Large intestine (tissue), 3 donors: ENCODE results near the gene RFNG. TPM values are rescaled to one million over a fixed set of nuclear protein-coding genes. Genes with fewer than 3 reads are reported as not detected.

Experiments used
- DNase-seq, 2 donors: peaks; one replicate each; pipeline versions ENCODE4 v3.0.0 to v3.0.0-alpha.2; 2013
- H3K27ac ChIP-seq: one replicate; pipeline ENCODE4 v1.5.1; 2013; ENCODE audit warnings: low read length
- H3K27me3 ChIP-seq: 2 replicates; pipeline ENCODE4 v1.6.1; 2013; ENCODE audit warnings: low read length; ENCODE audit not compliant: control insufficient read depth, insufficient read depth
- H3K36me3 ChIP-seq: 2 replicates; pipeline ENCODE4 v1.6.1; 2013; ENCODE audit warnings: low read length; ENCODE audit not compliant: control insufficient read depth, insufficient read depth
- H3K4me1 ChIP-seq: one replicate; pipeline ENCODE4 v1.6.1; 2013; ENCODE audit warnings: low read length; ENCODE audit not compliant: control insufficient read depth, insufficient read depth
- H3K4me3 ChIP-seq: one replicate; pipeline ENCODE4 v1.5.1; 2013; ENCODE audit warnings: low read length
- H3K9me3 ChIP-seq: one replicate; pipeline ENCODE4 v1.6.1; 2013; ENCODE audit warnings: mild to moderate bottlenecking, low read depth, low read length, moderate library complexity; ENCODE audit not compliant: control insufficient read depth
- WGBS: methylation state at CpG from one replicate; pipeline ENCODE4 v1.1.5; 2013; ENCODE audit warnings: low lambda C conversion rate; ENCODE audit not compliant: insufficient coverage; 5-methylcytosine and 5-hydroxymethylcytosine counted together
- polyA plus RNA-seq: library from polyadenylated mRNA; unstranded; fragments of 120-200 nt; gene quantifications from one replicate; pipeline ENCODE4 v1.2.1, GENCODE V29; 2013

The RFNG gene
- polyA plus RNA-seq, 1 donor = 42.1 TPM

- Histone ChIP-seq H3K27me3 (no peaks in the 10 kb centered on the region), H3K9me3 (no peaks in the 10 kb centered on the region), H3K4me3 (no peak overlapping the region), H3K4me1 (peaks cover 23% of the 10 kb centered on the region), H3K36me3 (peaks cover 25% of the 10 kb centered on the region), H3K27ac (no peak overlapping the region)
- WGBS = no CpG with 5 or more reads among the region's 17 CpGs
- no peak for DNase-seq
Measured at GRCh38 chr17:82024859-82025258, 26.8 kb downstream of the RFNG start.

GRCh38 chr17:82023447-82024241, 28.0 kb downstream of the RFNG start:
- Histone ChIP-seq H3K36me3 (peaks cover 26% of the 10 kb centered on the region), H3K27me3 (no peaks in the 10 kb centered on the region), H3K4me3 (peak overlapping the region; percentile 58), H3K9me3 (no peaks in the 10 kb centered on the region), H3K27ac (no peak overlapping the region), H3K4me1 (peaks cover 23% of the 10 kb centered on the region)
- WGBS = no CpG with 5 or more reads among the region's 55 CpGs
- DNase-seq = peak in 1 of 2 donors; percentile 38

- Histone ChIP-seq H3K4me1 (peaks cover 23% of the 10 kb centered on the region), H3K27ac (no peak within 1 kb of the TSS), H3K9me3 (no peaks in the 10 kb centered on the region), H3K27me3 (no peaks in the 10 kb centered on the region), H3K4me3 (peak within 1 kb of the TSS; percentile 97), H3K36me3 (peaks cover 26% of the 10 kb centered on the region)
- DNase-seq = peak; percentile 100
- no CpG with 5 or more reads among the region's 42 CpGs for WGBS
Measured at GRCh38 chr17:82022981-82023446, 28.6 kb downstream of the RFNG start, which contains the start of gene LRRC45. Gene LRRC45 (plus strand): TSS chr17:82023305. CDS start chr17:82023644, 339 bp downstream.

GRCh38 chr17:82022310-82022980, 29.2 kb downstream of the RFNG start, which contains the start of gene CENPX:
Gene CENPX (minus strand): TSS chr17:82022878. CDS start chr17:82022861, 17 bp downstream.
- Histone ChIP-seq H3K27ac (no peak within 1 kb of the TSS), H3K4me3 (peak within 1 kb of the TSS; percentile 97), H3K4me1 (peaks cover 23% of the 10 kb centered on the region), H3K27me3 (no peaks in the 10 kb centered on the region), H3K36me3 (peaks cover 27% of the 10 kb centered on the region), H3K9me3 (no peaks in the 10 kb centered on the region)
- WGBS = no CpG with 5 or more reads among the region's 64 CpGs
- DNase-seq = no peak

GRCh38 chr17:82021900-82022309, 29.7 kb downstream of the RFNG start:
- H3K27ac ChIP-seq = no peak overlapping the region
- H3K36me3 ChIP-seq = peaks cover 22% of the 10 kb centered on the region
- peak overlapping the region; percentile 97 for H3K4me3 ChIP-seq
- peaks cover 23% of the 10 kb centered on the region for H3K4me1 ChIP-seq
- DNase-seq = peak in 1 of 2 donors; percentile 22
- H3K27me3 ChIP-seq = no peaks in the 10 kb centered on the region
- H3K9me3 ChIP-seq = no peaks in the 10 kb centered on the region
- WGBS = no CpG with 5 or more reads among the region's 10 CpGs

GRCh38 chr17:82021107-82021899, 30.3 kb downstream of the RFNG start:
- H3K27ac ChIP-seq = no peak overlapping the region
- no CpG with 5 or more reads among the region's 25 CpGs for WGBS
- peaks cover 23% of the 10 kb centered on the region for H3K4me1 ChIP-seq
- no peaks in the 10 kb centered on the region for H3K27me3 ChIP-seq
- peaks cover 20% of the 10 kb centered on the region for H3K36me3 ChIP-seq
- DNase-seq = peak; percentile 53 to 54
- peak overlapping the region; percentile 97 for H3K4me3 ChIP-seq
- no peaks in the 10 kb centered on the region for H3K9me3 ChIP-seq

GRCh38 chr17:82020572-82021106, 31.0 kb downstream of the RFNG start:
- WGBS = no CpG with 5 or more reads among the region's 14 CpGs
- no peak for DNase-seq
- H3K36me3 ChIP-seq = peaks cover 16% of the 10 kb centered on the region
- H3K27me3 ChIP-seq = no peaks in the 10 kb centered on the region
- H3K4me1 ChIP-seq = peaks cover 23% of the 10 kb centered on the region
- H3K4me3 ChIP-seq = no peak overlapping the region
- H3K27ac ChIP-seq = no peak overlapping the region
- H3K9me3 ChIP-seq = no peaks in the 10 kb centered on the region

GRCh38 chr17:82019690-82020571, 31.7 kb downstream of the RFNG start:
- DNase-seq = peak in 1 of 2 donors; percentile 41

GRCh38 chr17:82018989-82019689, 32.5 kb downstream of the RFNG start:
- no peaks in the 10 kb centered on the region for H3K9me3 ChIP-seq

More at GRCh38 chr17:82019690-82020571, 31.7 kb downstream of the RFNG start:
- H3K4me3 ChIP-seq = no peak overlapping the region
- no peaks in the 10 kb centered on the region for H3K9me3 ChIP-seq
- H3K27me3 ChIP-seq = no peaks in the 10 kb centered on the region
- peaks cover 23% of the 10 kb centered on the region for H3K4me1 ChIP-seq
- H3K36me3 ChIP-seq = peaks cover 16% of the 10 kb centered on the region
- no peak overlapping the region for H3K27ac ChIP-seq
- no CpG with 5 or more reads among the region's 34 CpGs for WGBS

More at GRCh38 chr17:82018989-82019689, 32.5 kb downstream of the RFNG start:
- Histone ChIP-seq H3K27me3 (no peaks in the 10 kb centered on the region), H3K4me1 (peaks cover 19% of the 10 kb centered on the region), H3K4me3 (no peak overlapping the region), H3K27ac (no peak overlapping the region), H3K36me3 (peaks cover 16% of the 10 kb centered on the region)
- whole genome bisulfite sequencing = no CpG with 5 or more reads among the region's 33 CpGs
- DNase-seq = no peak
